ENCODE results near the gene KCNH6.

KCNH6 gene

GRCh38 chr17:63523253-63523855 is at the start of gene KCNH6:
Gene KCNH6, plus strand, starts transcription at chr17:63523358. Its CDS starts 56 bp downstream, at chr17:63523414.
- H3K4me1 Mint-ChIP-seq (ENCODE audit: low read depth): peaks cover 4% of the 10 kb centered on the region
- H3K9me3 Mint-ChIP-seq: no peaks in the 10 kb centered on the region
- peaks cover 22% of the 10 kb centered on the region for H3K27me3 Mint-ChIP-seq (ENCODE audit: low read depth)
- no peak for DNase-seq (ENCODE audit: low spot score)
- H3K36me3 Mint-ChIP-seq (ENCODE audit: low read depth): no peaks in the 10 kb centered on the region
- H3K4me3 Mint-ChIP-seq: no peak within 1 kb of the TSS
- no peak within 1 kb of the TSS for H3K27ac Mint-ChIP-seq

GRCh38 chr17:63474174-63474573 is 49.0 kb upstream of the KCNH6 start:
- Mint-ChIP-seq H3K27ac (no peak overlapping the region), H3K9me3 (no peaks in the 10 kb centered on the region), H3K4me1 (ENCODE audit: low read depth) (no peaks in the 10 kb centered on the region), H3K4me3 (no peak overlapping the region), H3K27me3 (ENCODE audit: low read depth) (peaks cover 58% of the 10 kb centered on the region), H3K36me3 (ENCODE audit: low read depth) (no peaks in the 10 kb centered on the region)
- DNase-seq (ENCODE audit: low spot score): no peak

GRCh38 chr17:63474586-63475460 is 48.3 kb upstream of the KCNH6 start:
- Mint-ChIP-seq H3K4me1 (ENCODE audit: low read depth) (no peaks in the 10 kb centered on the region), H3K27me3 (ENCODE audit: low read depth) (peaks cover 57% of the 10 kb centered on the region), H3K4me3 (no peak overlapping the region), H3K27ac (no peak overlapping the region), H3K9me3 (no peaks in the 10 kb centered on the region), H3K36me3 (ENCODE audit: low read depth) (no peaks in the 10 kb centered on the region)
- DNase-seq (ENCODE audit: low spot score): no peak

- peaks cover 57% of the 10 kb centered on the region for H3K27me3 Mint-ChIP-seq (ENCODE audit: low read depth)
- no peak for DNase-seq (ENCODE audit: low spot score)
- H3K9me3 Mint-ChIP-seq: no peaks in the 10 kb centered on the region
- H3K4me3 Mint-ChIP-seq: peak overlapping the region; percentile 57
- no peaks in the 10 kb centered on the region for H3K36me3 Mint-ChIP-seq (ENCODE audit: low read depth)
- no peak overlapping the region for H3K27ac Mint-ChIP-seq
- H3K4me1 Mint-ChIP-seq (ENCODE audit: low read depth): no peaks in the 10 kb centered on the region
Measured at GRCh38 chr17:63475491-63476412, 47.4 kb upstream of the KCNH6 start.

GRCh38 chr17:63476459-63476853 is 46.7 kb upstream of the KCNH6 start:
- H3K27me3 Mint-ChIP-seq (ENCODE audit: low read depth): peaks cover 55% of the 10 kb centered on the region
- DNase-seq (ENCODE audit: low spot score): no peak

GRCh38 chr17:63476854-63477479 is 46.2 kb upstream of the KCNH6 start, which contains the start of gene ACE:
Gene ACE, plus strand, starts transcription at chr17:63477061. Its CDS starts 34 bp downstream, at chr17:63477095.
- Mint-ChIP-seq H3K4me3 (peak within 1 kb of the TSS; percentile 75), H3K27me3 (ENCODE audit: low read depth) (peaks cover 51% of the 10 kb centered on the region), H3K36me3 (ENCODE audit: low read depth) (no peaks in the 10 kb centered on the region), H3K9me3 (no peaks in the 10 kb centered on the region), H3K4me1 (ENCODE audit: low read depth) (no peaks in the 10 kb centered on the region), H3K27ac (no peak within 1 kb of the TSS)
- DNase-seq (ENCODE audit: low spot score): no peak

More at GRCh38 chr17:63476459-63476853, 46.7 kb upstream of the KCNH6 start:
- H3K4me3 Mint-ChIP-seq: no peak overlapping the region
- no peaks in the 10 kb centered on the region for H3K4me1 Mint-ChIP-seq (ENCODE audit: low read depth)
- no peak overlapping the region for H3K27ac Mint-ChIP-seq
- no peaks in the 10 kb centered on the region for H3K36me3 Mint-ChIP-seq (ENCODE audit: low read depth)
- H3K9me3 Mint-ChIP-seq: no peaks in the 10 kb centered on the region

- Mint-ChIP-seq H3K4me3 (peak overlapping the region; percentile 75), H3K27me3 (ENCODE audit: low read depth) (peaks cover 48% of the 10 kb centered on the region), H3K27ac (no peak overlapping the region), H3K36me3 (ENCODE audit: low read depth) (no peaks in the 10 kb centered on the region), H3K9me3 (no peaks in the 10 kb centered on the region), H3K4me1 (ENCODE audit: low read depth) (no peaks in the 10 kb centered on the region)
- no peak for DNase-seq (ENCODE audit: low spot score)
Measured at GRCh38 chr17:63477480-63478440, 45.4 kb upstream of the KCNH6 start.

- no peaks in the 10 kb centered on the region for H3K36me3 Mint-ChIP-seq (ENCODE audit: low read depth)
- no peak overlapping the region for H3K4me3 Mint-ChIP-seq
- H3K27ac Mint-ChIP-seq: no peak overlapping the region
- peak; percentile 46 for DNase-seq (ENCODE audit: low spot score)
- no peaks in the 10 kb centered on the region for H3K9me3 Mint-ChIP-seq
- H3K4me1 Mint-ChIP-seq (ENCODE audit: low read depth): no peaks in the 10 kb centered on the region
- H3K27me3 Mint-ChIP-seq (ENCODE audit: low read depth): peaks cover 41% of the 10 kb centered on the region
Measured at GRCh38 chr17:63478814-63479494, 44.2 kb upstream of the KCNH6 start.

GRCh38 chr17:63479495-63480184 is 43.5 kb upstream of the KCNH6 start:
- Mint-ChIP-seq H3K4me3 (no peak overlapping the region), H3K27ac (no peak overlapping the region)

GRCh38 chr17:63480192-63480784 is 42.9 kb upstream of the KCNH6 start:
- DNase-seq (ENCODE audit: low spot score): no peak
- H3K27me3 Mint-ChIP-seq (ENCODE audit: low read depth): peaks cover 28% of the 10 kb centered on the region
- no peak overlapping the region for H3K27ac Mint-ChIP-seq
- no peaks in the 10 kb centered on the region for H3K4me1 Mint-ChIP-seq (ENCODE audit: low read depth)
- no peaks in the 10 kb centered on the region for H3K9me3 Mint-ChIP-seq
- H3K4me3 Mint-ChIP-seq: no peak overlapping the region
- H3K36me3 Mint-ChIP-seq (ENCODE audit: low read depth): no peaks in the 10 kb centered on the region

More at GRCh38 chr17:63479495-63480184, 43.5 kb upstream of the KCNH6 start:
- H3K9me3 Mint-ChIP-seq: no peaks in the 10 kb centered on the region
- no peaks in the 10 kb centered on the region for H3K36me3 Mint-ChIP-seq (ENCODE audit: low read depth)
- no peak for DNase-seq (ENCODE audit: low spot score)
- no peaks in the 10 kb centered on the region for H3K4me1 Mint-ChIP-seq (ENCODE audit: low read depth)
- peaks cover 34% of the 10 kb centered on the region for H3K27me3 Mint-ChIP-seq (ENCODE audit: low read depth)

- no peaks in the 10 kb centered on the region for H3K4me1 Mint-ChIP-seq (ENCODE audit: low read depth)
- H3K36me3 Mint-ChIP-seq (ENCODE audit: low read depth): no peaks in the 10 kb centered on the region
- peaks cover 21% of the 10 kb centered on the region for H3K27me3 Mint-ChIP-seq (ENCODE audit: low read depth)
- H3K27ac Mint-ChIP-seq: no peak overlapping the region
- no peak overlapping the region for H3K4me3 Mint-ChIP-seq
- H3K9me3 Mint-ChIP-seq: no peaks in the 10 kb centered on the region
- no peak for DNase-seq (ENCODE audit: low spot score)
Measured at GRCh38 chr17:63480826-63481487, 42.2 kb upstream of the KCNH6 start.

All from T-helper 2 cell treated with Interferon-gamma antibody and Interleukin-4, amounts not matched to agents 5 μg/mL and 100 μg/mL, for 36 hours (primary cell).